ENCODE measurements around the gene TSPOAP1.

TSPOAP1 gene

DNA sequence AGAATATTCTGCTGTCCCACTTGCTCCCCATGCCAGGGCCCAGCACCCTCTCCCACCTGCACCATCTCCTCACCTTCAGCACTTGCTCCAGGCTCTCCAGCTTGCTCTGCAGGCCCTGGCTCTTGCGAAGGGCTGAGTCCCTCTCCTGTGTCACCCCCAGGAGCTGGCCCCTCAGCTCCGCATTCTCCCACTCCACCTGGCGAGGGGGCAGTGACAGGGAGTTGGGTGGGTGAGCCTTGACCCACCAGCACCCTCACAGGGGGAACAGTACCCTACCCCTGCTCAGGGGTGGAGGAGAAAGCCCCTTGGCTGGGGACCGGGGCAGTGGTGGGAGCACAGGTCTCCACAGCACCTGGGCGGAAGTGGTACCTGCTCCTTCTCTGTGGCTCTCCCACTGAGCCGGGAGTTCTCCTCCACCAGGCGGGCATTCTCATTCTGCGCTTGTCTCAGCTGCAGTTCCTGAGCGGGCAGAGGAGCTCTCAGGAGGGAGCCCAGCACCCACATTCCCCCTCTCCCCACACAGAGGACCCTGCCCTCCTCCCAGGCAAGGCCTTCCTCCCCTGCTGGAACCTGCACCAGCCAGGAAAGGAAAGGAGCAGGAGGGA is 5.9 kb downstream of the TSPOAP1 start:
- Histone ChIP-seq H4K20me1 (ENCODE audit: insufficient read depth, low read length, poor library complexity, severe bottlenecking) (peaks cover 64% of the 10 kb centered on the region), H2AFZ (ENCODE audit: low read length) (no peak overlapping the region)

GRCh38 chr17:58321571-58322525 is 6.7 kb downstream of the TSPOAP1 start:
- Histone ChIP-seq H3K9me2 (replicated peaks; ENCODE audit: low read depth, low read length) (no peaks in the 10 kb centered on the region), H3K4me2 (ENCODE audit: low read depth, low read length, poor library complexity, severe bottlenecking) (no peak overlapping the region), H3K4me3 (ENCODE audit: low read length, poor library complexity, severe bottlenecking) (no peak overlapping the region), H3K36me3 (ENCODE audit: insufficient read depth, low read length) (peaks cover 43% of the 10 kb centered on the region; the same call in 1 of the 2 replicates), H3K9ac (ENCODE audit: low read depth, low read length, poor library complexity, severe bottlenecking) (no peak overlapping the region), H3K4me1 (ENCODE audit: insufficient read depth, low read length, poor library complexity, severe bottlenecking) (peaks cover 15% of the 10 kb centered on the region), H4K20me1 (ENCODE audit: insufficient read depth, low read length, poor library complexity, severe bottlenecking) (peaks cover 59% of the 10 kb centered on the region), H3F3A (ENCODE audit: low read depth) (no peaks in the 10 kb centered on the region), H3K79me2 (ENCODE audit: insufficient read depth, low read length) (peaks cover 48% of the 10 kb centered on the region), H3K27me3 (ENCODE audit: insufficient read depth, low read length, poor library complexity, severe bottlenecking) (no peaks in the 10 kb centered on the region), H2AFZ (ENCODE audit: low read length) (no peak overlapping the region), H3K9me3 (ENCODE audit: insufficient read depth, low read depth, low read length) (no peaks in the 10 kb centered on the region)
- TF ChIP-seq, protein P1, sequence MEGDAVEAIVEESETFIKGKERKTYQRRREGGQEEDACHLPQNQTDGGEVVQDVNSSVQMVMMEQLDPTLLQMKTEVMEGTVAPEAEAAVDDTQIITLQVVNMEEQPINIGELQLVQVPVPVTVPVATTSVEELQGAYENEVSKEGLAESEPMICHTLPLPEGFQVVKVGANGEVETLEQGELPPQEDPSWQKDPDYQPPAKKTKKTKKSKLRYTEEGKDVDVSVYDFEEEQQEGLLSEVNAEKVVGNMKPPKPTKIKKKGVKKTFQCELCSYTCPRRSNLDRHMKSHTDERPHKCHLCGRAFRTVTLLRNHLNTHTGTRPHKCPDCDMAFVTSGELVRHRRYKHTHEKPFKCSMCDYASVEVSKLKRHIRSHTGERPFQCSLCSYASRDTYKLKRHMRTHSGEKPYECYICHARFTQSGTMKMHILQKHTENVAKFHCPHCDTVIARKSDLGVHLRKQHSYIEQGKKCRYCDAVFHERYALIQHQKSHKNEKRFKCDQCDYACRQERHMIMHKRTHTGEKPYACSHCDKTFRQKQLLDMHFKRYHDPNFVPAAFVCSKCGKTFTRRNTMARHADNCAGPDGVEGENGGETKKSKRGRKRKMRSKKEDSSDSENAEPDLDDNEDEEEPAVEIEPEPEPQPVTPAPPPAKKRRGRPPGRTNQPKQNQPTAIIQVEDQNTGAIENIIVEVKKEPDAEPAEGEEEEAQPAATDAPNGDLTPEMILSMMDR (conservative IDR thresholded peaks at IDR 0.05; ENCODE audit: low read length), result no peak
- TF ChIP-seq EZH2phosphoT487 (IDR thresholded peaks at IDR 0.05; ENCODE audit: borderline replicate concordance), result no peak

More for the DNA sequence above, 5.9 kb downstream of the TSPOAP1 start:
- H3F3A ChIP-seq (ENCODE audit: low read depth), result no peaks in the 10 kb centered on the region
- H3K9me2 ChIP-seq (replicated peaks; ENCODE audit: low read depth, low read length), result no peaks in the 10 kb centered on the region
- no peak overlapping the region for H3K4me3 ChIP-seq (ENCODE audit: low read length, poor library complexity, severe bottlenecking)
- no peaks in the 10 kb centered on the region for H3K9me3 ChIP-seq (ENCODE audit: insufficient read depth, low read depth, low read length)
- peaks cover 21% of the 10 kb centered on the region for H3K4me1 ChIP-seq (ENCODE audit: insufficient read depth, low read length, poor library complexity, severe bottlenecking)
- H3K9ac ChIP-seq (ENCODE audit: low read depth, low read length, poor library complexity, severe bottlenecking), result no peak overlapping the region
- H3K79me2 ChIP-seq (ENCODE audit: insufficient read depth, low read length), result peaks cover 56% of the 10 kb centered on the region
- no peak overlapping the region for H3K4me2 ChIP-seq (ENCODE audit: low read depth, low read length, poor library complexity, severe bottlenecking)
- peaks cover 43% of the 10 kb centered on the region; the same call in 1 of the 2 replicates for H3K36me3 ChIP-seq (ENCODE audit: insufficient read depth, low read length)
- H3K27me3 ChIP-seq (ENCODE audit: insufficient read depth, low read length, poor library complexity, severe bottlenecking), result no peaks in the 10 kb centered on the region
- TF ChIP-seq EZH2phosphoT487 (IDR thresholded peaks at IDR 0.05; ENCODE audit: borderline replicate concordance), result no peak
- TF ChIP-seq, protein P1 (conservative IDR thresholded peaks at IDR 0.05; ENCODE audit: low read length), result no peak

GRCh38 chr17:58320570-58321323 is 7.8 kb downstream of the TSPOAP1 start:
- Histone ChIP-seq H2AFZ (ENCODE audit: low read length) (no peak overlapping the region), H3K4me2 (ENCODE audit: low read depth, low read length, poor library complexity, severe bottlenecking) (no peak overlapping the region), H3K4me1 (ENCODE audit: insufficient read depth, low read length, poor library complexity, severe bottlenecking) (peaks cover 15% of the 10 kb centered on the region), H3K9ac (ENCODE audit: low read depth, low read length, poor library complexity, severe bottlenecking) (no peak overlapping the region), H3K79me2 (ENCODE audit: insufficient read depth, low read length) (peaks cover 37% of the 10 kb centered on the region), H3K27me3 (ENCODE audit: insufficient read depth, low read length, poor library complexity, severe bottlenecking) (no peaks in the 10 kb centered on the region), H3K4me3 (ENCODE audit: low read length, poor library complexity, severe bottlenecking) (no peak overlapping the region), H3K36me3 (ENCODE audit: insufficient read depth, low read length) (peaks cover 51% of the 10 kb centered on the region; the same call in 1 of the 2 replicates), H3K9me3 (ENCODE audit: insufficient read depth, low read depth, low read length) (no peaks in the 10 kb centered on the region), H3F3A (ENCODE audit: low read depth) (no peaks in the 10 kb centered on the region), H4K20me1 (ENCODE audit: insufficient read depth, low read length, poor library complexity, severe bottlenecking) (peaks cover 51% of the 10 kb centered on the region), H3K9me2 (replicated peaks; ENCODE audit: low read depth, low read length) (no peaks in the 10 kb centered on the region)
- TF ChIP-seq, protein P1 (conservative IDR thresholded peaks at IDR 0.05; ENCODE audit: low read length), result no peak
- TF ChIP-seq EZH2phosphoT487 (IDR thresholded peaks at IDR 0.05; ENCODE audit: borderline replicate concordance), result no peak
